ENCODE results near the gene ADAMTS20.

- TF ChIP-seq, protein P1, sequence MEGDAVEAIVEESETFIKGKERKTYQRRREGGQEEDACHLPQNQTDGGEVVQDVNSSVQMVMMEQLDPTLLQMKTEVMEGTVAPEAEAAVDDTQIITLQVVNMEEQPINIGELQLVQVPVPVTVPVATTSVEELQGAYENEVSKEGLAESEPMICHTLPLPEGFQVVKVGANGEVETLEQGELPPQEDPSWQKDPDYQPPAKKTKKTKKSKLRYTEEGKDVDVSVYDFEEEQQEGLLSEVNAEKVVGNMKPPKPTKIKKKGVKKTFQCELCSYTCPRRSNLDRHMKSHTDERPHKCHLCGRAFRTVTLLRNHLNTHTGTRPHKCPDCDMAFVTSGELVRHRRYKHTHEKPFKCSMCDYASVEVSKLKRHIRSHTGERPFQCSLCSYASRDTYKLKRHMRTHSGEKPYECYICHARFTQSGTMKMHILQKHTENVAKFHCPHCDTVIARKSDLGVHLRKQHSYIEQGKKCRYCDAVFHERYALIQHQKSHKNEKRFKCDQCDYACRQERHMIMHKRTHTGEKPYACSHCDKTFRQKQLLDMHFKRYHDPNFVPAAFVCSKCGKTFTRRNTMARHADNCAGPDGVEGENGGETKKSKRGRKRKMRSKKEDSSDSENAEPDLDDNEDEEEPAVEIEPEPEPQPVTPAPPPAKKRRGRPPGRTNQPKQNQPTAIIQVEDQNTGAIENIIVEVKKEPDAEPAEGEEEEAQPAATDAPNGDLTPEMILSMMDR (IDR thresholded peaks at IDR 0.05 in 2 of 3, conservative IDR thresholded peaks at IDR 0.05 in 1 of 3; ENCODE audit: control insufficient read depth in 2 of 3, extremely low read depth in 1 of 3, insufficient read depth in 1 of 3, low read depth in 3 of 3, low read length in 3 of 3) = no peak
- no peak for TF ChIP-seq POU2F2 (IDR thresholded peaks at IDR 0.05; ENCODE audit: borderline replicate concordance, low read depth, low read length)
- no peak for TF ChIP-seq POLR2AphosphoS2 (IDR thresholded peaks at IDR 0.05; ENCODE audit: low read depth, low read length)
- no peak for TF ChIP-seq HDAC2 (IDR thresholded peaks at IDR 0.05)
- TF ChIP-seq BCL3 (IDR thresholded peaks at IDR 0.05; ENCODE audit: borderline replicate concordance, insufficient read depth, low read depth, low read length, poor library complexity, severe bottlenecking) = no peak
These were observed 117.4 kb downstream of the ADAMTS20 start for GRCh38 chr12:43434614-43435013.

All from GM12878 (cell line).